Measurements from ENCODE around the gene DAO. TPM values are rescaled to one million over a fixed set of nuclear protein-coding genes. Genes with fewer than 3 reads are reported as not detected.
"Not testable (repeated sequence)": the region's sequence is repeated elsewhere in the genome, so short reads cannot be mapped to it uniquely, and the experiment has no call there.

DAO gene
- total RNA-seq, 2 experiments from 2014 or later, result not detected

- H3K27ac Mint-ChIP-seq, result peak overlapping the region; percentile 74
- ChIA-PET POLR2A (interaction anchor here (0.6 to 3.5 kb wide), 4 partner anchors 10 to 290 kb away, joined by 3 to 19 read pairs (median 4); no protein-coding TSS in a partner anchor), CTCF (interaction anchor here (0.8 to 2.2 kb wide), 7 partner anchors 10 to 253 kb away, joined by 3 to 6 read pairs (median 3); no protein-coding TSS in a partner anchor)
- peaks cover 17% of the 10 kb centered on the region for H3K36me3 Mint-ChIP-seq (ENCODE audit: low read depth)
- H3K9me3 Mint-ChIP-seq, result peaks cover 6% of the 10 kb centered on the region
- DNase-seq (peak; percentile 19), ATAC-seq (no peak)
- H3K4me3 Mint-ChIP-seq, result peak overlapping the region; percentile 89
- H3K27me3 Mint-ChIP-seq, result peaks cover 2% of the 10 kb centered on the region
- peaks cover 39% of the 10 kb centered on the region for H3K4me1 Mint-ChIP-seq (ENCODE audit: low read depth)
- intact Hi-C loops (cut with micrococcal nuclease), result no loop called here
- no peak for TF ChIP-seq CTCF (IDR thresholded peaks at IDR 0.05)
Observed at GRCh38 chr12:108858311-108859074, 21.4 kb upstream of the DAO start.

GRCh38 chr12:108859141-108859922, 20.6 kb upstream of the DAO start:
- POLR2A ChIA-PET, result interaction anchor here (0.7 to 3.5 kb wide), 4 partner anchors 11 to 560 kb away, joined by 3 to 19 read pairs (median 4); no protein-coding TSS in a partner anchor
- ATAC-seq; H3K9me3 Mint-ChIP-seq; intact Hi-C loops (cut with micrococcal nuclease); DNase-seq; H3K27me3 Mint-ChIP-seq: not testable (repeated sequence)
- H3K36me3 Mint-ChIP-seq (ENCODE audit: low read depth), result peaks cover 14% of the 10 kb centered on the region
- peak overlapping the region; percentile 89 for H3K4me3 Mint-ChIP-seq
- peak overlapping the region; percentile 74 for H3K27ac Mint-ChIP-seq
- CTCF ChIA-PET, result interaction anchor here (1.2 to 1.3 kb wide), 2 partner anchors 92 to 252 kb away, joined by 3 to 4 read pairs; no protein-coding TSS in a partner anchor
- peaks cover 34% of the 10 kb centered on the region for H3K4me1 Mint-ChIP-seq (ENCODE audit: low read depth)

GRCh38 chr12:108859923-108860291, 20.0 kb upstream of the DAO start:
- intact Hi-C loops (cut with micrococcal nuclease), result no loop called here
- no peak overlapping the region for H3K4me3 Mint-ChIP-seq
- ChIA-PET CTCF (no interaction called here), POLR2A (interaction anchor here (0.7 to 3.5 kb wide), 2 partner anchors 21 to 561 kb away, joined by 3 to 19 read pairs; no protein-coding TSS in a partner anchor)
- H3K27ac Mint-ChIP-seq, result no peak overlapping the region
- H3K36me3 Mint-ChIP-seq (ENCODE audit: low read depth), result peaks cover 10% of the 10 kb centered on the region
- TF ChIP-seq CTCF (IDR thresholded peaks at IDR 0.05), result no peak
- peaks cover 2% of the 10 kb centered on the region for H3K27me3 Mint-ChIP-seq
- DNase-seq (no peak), ATAC-seq (no peak)
- H3K9me3 Mint-ChIP-seq, result peaks cover 6% of the 10 kb centered on the region
- H3K4me1 Mint-ChIP-seq (ENCODE audit: low read depth), result peaks cover 29% of the 10 kb centered on the region

- H3K4me1 Mint-ChIP-seq (ENCODE audit: low read depth), result peaks cover 24% of the 10 kb centered on the region
- peaks cover 4% of the 10 kb centered on the region for H3K36me3 Mint-ChIP-seq (ENCODE audit: low read depth)
- peaks cover 2% of the 10 kb centered on the region for H3K9me3 Mint-ChIP-seq
- ChIA-PET POLR2A (interaction anchor here (0.6 kb wide), 1 partner anchor 23 kb away, joined by 4 read pairs; no protein-coding TSS in a partner anchor), CTCF (no interaction called here)
- peaks cover 2% of the 10 kb centered on the region for H3K27me3 Mint-ChIP-seq
- no peak overlapping the region for H3K27ac Mint-ChIP-seq
- no peak overlapping the region for H3K4me3 Mint-ChIP-seq
- TF ChIP-seq CTCF (IDR thresholded peaks at IDR 0.05), result no peak
- intact Hi-C loops (cut with micrococcal nuclease), result no loop called here
- ATAC-seq, result no peak
- DNase-seq, result no peak
Observed at GRCh38 chr12:108860443-108860842, 19.4 kb upstream of the DAO start.

- no peak overlapping the region for H3K4me3 Mint-ChIP-seq
- ATAC-seq (no peak), DNase-seq (no peak)
- H3K9me3 Mint-ChIP-seq, result no peaks in the 10 kb centered on the region
- POLR2A ChIA-PET, result interaction anchor here (0.6 to 1.1 kb wide), 2 partner anchors 13 to 301 kb away, joined by 3 read pairs; no protein-coding TSS in a partner anchor
- intact Hi-C loops (cut with micrococcal nuclease), result no loop called here
- H3K36me3 Mint-ChIP-seq (ENCODE audit: low read depth), result no peaks in the 10 kb centered on the region
- H3K4me1 Mint-ChIP-seq (ENCODE audit: low read depth), result peaks cover 12% of the 10 kb centered on the region
- TF ChIP-seq CTCF (IDR thresholded peaks at IDR 0.05), result no peak
- CTCF ChIA-PET, result interaction anchor here (1.1 kb wide), 1 partner anchor 285 kb away, joined by 3 read pairs; no protein-coding TSS in a partner anchor
- no peak overlapping the region for H3K27ac Mint-ChIP-seq
- H3K27me3 Mint-ChIP-seq, result peaks cover 2% of the 10 kb centered on the region
Observed at GRCh38 chr12:108861878-108862587, 17.9 kb upstream of the DAO start.

Measured in activated CD8-positive, alpha-beta T cell treated with anti-CD3 and anti-CD28 coated beads for 36 hours (primary cell).